T47D (cell line): ENCODE data around the gene NOVA1.

Experiments
- DNase-seq, 2 experiments: peaks; one replicate each; pipeline versions ENCODE4 v3.0.0 to v3.0.0-alpha.2; 2011 to 2012; ENCODE audit warnings: low read depth in 1 of 2, low spot score in 1 of 2
- JUND ChIP-seq: IDR thresholded peaks from 2 replicates; pipeline ENCODE4 v1.6.1; 2012; ENCODE audit warnings: low read depth
- in situ Hi-C: cut with HindIII; loops from 2 replicates; pipeline ENCODE4 v1.10.0; 2016; ENCODE audit warnings: low sequenced_read_pairs, low pct_unique_long_range_greater_than_20kb

NOVA1 gene

GRCh38 chr14:26410189-26410685 lies 187.6 kb downstream of the NOVA1 start:
- no peak for DNase-seq
- no peak for TF ChIP-seq JUND
- in situ Hi-C loops, result no loop called here

GRCh38 chr14:26404927-26405326 lies 192.9 kb downstream of the NOVA1 start:
- no peak for DNase-seq
- TF ChIP-seq JUND, result no peak
- in situ Hi-C loops, result no loop called here

- in situ Hi-C loops, result no loop called here
- TF ChIP-seq JUND, result no peak
- DNase-seq, result no peak
These were observed 194.1 kb downstream of the NOVA1 start for GRCh38 chr14:26403760-26404159.

GRCh38 chr14:26402126-26402525 lies 195.7 kb downstream of the NOVA1 start:
- no peak for DNase-seq
- in situ Hi-C loops, result no loop called here
- no peak for TF ChIP-seq JUND

- TF ChIP-seq JUND, result no peak
- in situ Hi-C loops, result no loop called here
- DNase-seq, result peak in 1 of 2 experiments; percentile 26
These were observed 196.5 kb downstream of the NOVA1 start for GRCh38 chr14:26401179-26401968.

GRCh38 chr14:26400373-26400772 lies 197.5 kb downstream of the NOVA1 start:
- TF ChIP-seq JUND, result no peak
- in situ Hi-C loops, result no loop called here
- no peak for DNase-seq

- in situ Hi-C loops, result no loop called here
- no peak for TF ChIP-seq JUND
- no peak for DNase-seq
These were observed 199.2 kb downstream of the NOVA1 start for GRCh38 chr14:26398616-26399015.
